Activated CD4-positive, alpha-beta T cell treated with anti-CD3 and anti-CD28 coated beads, Interleukin-2, amount 50 U/mL, for 16 hours (primary cell): Measurements from ENCODE around the gene SESN2.
A peak's percentile ranks its signal among the peaks of the same experiment; 100 is the strongest.

Experiments used
- DNase-seq: peaks from one replicate; pipeline ENCODE4 v3.0.0-alpha.2; 2020

Gene SESN2

GRCh38 chr1:28256197-28256827 is 3.0 kb upstream of the SESN2 start:
- peak; percentile 70 for DNase-seq

- DNase-seq = no peak
Observed at GRCh38 chr1:28257736-28258135, 1.6 kb upstream of the SESN2 start.

GRCh38 chr1:28258628-28259251 is 578 bp upstream of the SESN2 start:
- no peak for DNase-seq

GRCh38 chr1:28259934-28260802 is 850 bp downstream of the SESN2 start:
- no peak for DNase-seq

GRCh38 chr1:28260803-28261174 is 1.5 kb downstream of the SESN2 start:
- DNase-seq = no peak

- no peak for DNase-seq
Observed at GRCh38 chr1:28264897-28265296, 5.6 kb downstream of the SESN2 start.

- DNase-seq = no peak
Observed at GRCh38 chr1:28265577-28265976, 6.3 kb downstream of the SESN2 start.

GRCh38 chr1:28266920-28267322 is 7.6 kb downstream of the SESN2 start:
- no peak for DNase-seq

GRCh38 chr1:28267633-28268032 is 8.3 kb downstream of the SESN2 start:
- DNase-seq = no peak

GRCh38 chr1:28269529-28269928 is 10.2 kb downstream of the SESN2 start:
- no peak for DNase-seq

- DNase-seq = no peak
Observed at GRCh38 chr1:28272215-28272852, 13.0 kb downstream of the SESN2 start.

- no peak for DNase-seq
Observed at GRCh38 chr1:28273216-28273860, 14.0 kb downstream of the SESN2 start.

GRCh38 chr1:28278763-28279162 is 19.4 kb downstream of the SESN2 start:
- DNase-seq = no peak

GRCh38 chr1:28279721-28280120 is 20.4 kb downstream of the SESN2 start:
- DNase-seq = no peak

- no peak for DNase-seq
Observed at GRCh38 chr1:28280501-28280900, 21.2 kb downstream of the SESN2 start.

- no peak for DNase-seq
Observed at GRCh38 chr1:28280977-28281381, 21.7 kb downstream of the SESN2 start.

GRCh38 chr1:28281608-28282425 is 22.5 kb downstream of the SESN2 start:
- no peak for DNase-seq

- no peak for DNase-seq
Observed at GRCh38 chr1:28282426-28283407, 23.4 kb downstream of the SESN2 start.

GRCh38 chr1:28286111-28286510 is 26.8 kb downstream of the SESN2 start:
- DNase-seq = no peak

- no peak for DNase-seq
Observed at GRCh38 chr1:28288487-28288886, 29.2 kb downstream of the SESN2 start.

- DNase-seq = no peak
Observed at GRCh38 chr1:28290851-28291250, 31.5 kb downstream of the SESN2 start.
